GM18870 (cell line): ENCODE data around the gene ASL.
A peak's percentile ranks its signal among the peaks of the same experiment; 100 is the strongest.
"Not testable (repeated sequence)": the region's sequence is repeated elsewhere in the genome, so short reads cannot be mapped to it uniquely, and the experiment has no call there.

Experiments
- ATAC-seq: cut with Tn5 transposase; IDR thresholded peaks from one replicate; pipeline ENCODE4 v1.9.1; 2021; ENCODE audit warnings: moderate library complexity; ENCODE audit not compliant: unreplicated experiment

The ASL gene

DNA sequence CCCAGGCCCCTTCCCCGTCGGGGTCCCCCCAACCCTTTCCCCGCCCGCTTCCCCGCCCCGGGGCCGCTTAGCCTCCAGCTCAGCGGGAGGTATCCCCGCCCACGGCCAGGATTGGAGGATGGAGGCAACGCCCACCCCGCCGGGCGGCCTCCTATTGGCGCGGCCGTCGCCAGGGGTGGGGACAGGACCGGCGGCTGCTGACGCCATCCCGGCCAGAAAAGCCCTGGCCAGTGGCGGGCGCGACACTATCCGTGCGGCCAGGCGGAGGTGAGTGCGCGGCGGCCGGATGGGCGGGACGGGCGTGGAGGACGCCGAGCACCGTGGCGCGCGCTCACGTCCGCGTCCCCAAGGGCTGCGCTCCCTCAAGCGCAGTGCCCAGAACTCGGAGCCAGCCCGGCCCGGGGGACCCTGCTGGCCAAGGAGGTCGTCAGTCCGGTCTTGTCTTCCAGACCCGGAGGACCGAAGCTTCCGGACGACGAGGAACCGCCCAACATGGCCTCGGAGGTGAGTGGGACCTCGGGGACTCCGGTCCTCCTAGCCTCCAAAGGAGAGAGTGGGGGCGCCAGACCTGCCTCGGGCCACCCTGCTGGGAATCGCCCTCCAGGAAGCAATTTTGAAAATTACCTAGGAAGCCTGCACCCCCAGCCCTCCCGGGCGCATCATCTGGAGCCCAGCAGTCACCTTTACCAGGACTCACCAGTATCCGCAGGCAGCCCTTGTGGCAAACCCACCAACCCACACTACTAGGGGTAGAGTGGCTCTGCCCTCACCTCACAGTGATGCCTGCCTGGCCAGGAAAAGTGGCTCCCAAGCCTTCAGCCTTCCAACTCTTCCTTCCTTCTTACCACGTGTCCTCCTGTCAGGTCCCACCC, at the start of gene ASL:
ASL (plus strand) TSS at position 230 of the 872 bp plus-strand sequence; CDS start at position 493, 263 bp downstream.
- ATAC-seq: peak; percentile 80

DNA sequence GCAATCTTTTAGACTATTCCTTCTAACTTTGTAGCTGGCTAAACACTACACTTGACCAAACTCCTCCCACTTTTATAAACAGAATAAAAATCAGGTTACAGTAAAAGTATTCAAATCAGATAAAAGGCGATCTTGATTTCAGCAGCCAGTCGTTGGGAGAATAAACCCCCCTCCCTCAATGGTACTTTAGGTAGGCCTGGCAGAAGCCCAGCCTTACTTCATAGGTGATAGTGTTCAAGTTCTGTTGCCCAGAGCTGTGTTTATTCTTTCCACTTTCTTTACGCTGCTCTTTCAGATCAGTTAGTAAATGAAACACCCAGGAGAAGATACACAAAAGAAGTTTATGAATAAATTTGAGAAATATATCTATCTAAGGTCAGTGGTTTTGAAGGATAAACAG, 47.3 kb upstream of the ASL start:
- not testable (repeated sequence) for ATAC-seq

- no peak for ATAC-seq
Observed at GRCh38 chr7:66033471-66034385, 41.9 kb upstream of the ASL start.

DNA sequence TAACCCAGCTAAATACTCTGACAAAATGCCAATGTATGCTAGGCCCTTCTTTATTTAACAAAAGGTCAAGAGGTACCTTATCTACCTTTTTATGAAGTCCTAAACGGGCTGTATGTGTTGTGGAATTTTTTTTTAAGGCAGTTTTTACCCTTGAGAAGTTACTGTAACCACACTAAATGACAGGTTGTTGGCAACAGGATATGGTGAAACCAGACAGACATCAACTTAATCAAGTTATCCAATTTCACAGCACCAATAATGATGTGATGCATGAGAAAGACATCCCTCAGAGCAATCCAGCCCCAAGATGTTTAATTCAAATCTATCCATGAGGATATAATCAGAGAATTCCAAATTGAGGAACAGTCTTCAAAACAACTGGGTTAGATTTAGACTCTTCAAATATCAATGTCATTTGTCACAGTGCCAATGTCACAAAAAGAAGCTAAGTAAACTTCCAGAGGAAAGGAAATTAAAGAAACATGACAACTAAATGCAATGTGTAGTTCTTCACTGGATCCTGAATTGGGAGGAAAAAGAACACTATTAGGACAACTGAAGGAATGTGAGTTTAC, 41.1 kb upstream of the ASL start:
- ATAC-seq: not testable (repeated sequence)

- ATAC-seq: no peak
Observed at GRCh38 chr7:66036382-66036781, 39.2 kb upstream of the ASL start.

- ATAC-seq: no peak
Observed at GRCh38 chr7:66036788-66037187, 38.8 kb upstream of the ASL start.

- ATAC-seq: no peak
Observed at GRCh38 chr7:66039094-66039670, 36.4 kb upstream of the ASL start.

DNA sequence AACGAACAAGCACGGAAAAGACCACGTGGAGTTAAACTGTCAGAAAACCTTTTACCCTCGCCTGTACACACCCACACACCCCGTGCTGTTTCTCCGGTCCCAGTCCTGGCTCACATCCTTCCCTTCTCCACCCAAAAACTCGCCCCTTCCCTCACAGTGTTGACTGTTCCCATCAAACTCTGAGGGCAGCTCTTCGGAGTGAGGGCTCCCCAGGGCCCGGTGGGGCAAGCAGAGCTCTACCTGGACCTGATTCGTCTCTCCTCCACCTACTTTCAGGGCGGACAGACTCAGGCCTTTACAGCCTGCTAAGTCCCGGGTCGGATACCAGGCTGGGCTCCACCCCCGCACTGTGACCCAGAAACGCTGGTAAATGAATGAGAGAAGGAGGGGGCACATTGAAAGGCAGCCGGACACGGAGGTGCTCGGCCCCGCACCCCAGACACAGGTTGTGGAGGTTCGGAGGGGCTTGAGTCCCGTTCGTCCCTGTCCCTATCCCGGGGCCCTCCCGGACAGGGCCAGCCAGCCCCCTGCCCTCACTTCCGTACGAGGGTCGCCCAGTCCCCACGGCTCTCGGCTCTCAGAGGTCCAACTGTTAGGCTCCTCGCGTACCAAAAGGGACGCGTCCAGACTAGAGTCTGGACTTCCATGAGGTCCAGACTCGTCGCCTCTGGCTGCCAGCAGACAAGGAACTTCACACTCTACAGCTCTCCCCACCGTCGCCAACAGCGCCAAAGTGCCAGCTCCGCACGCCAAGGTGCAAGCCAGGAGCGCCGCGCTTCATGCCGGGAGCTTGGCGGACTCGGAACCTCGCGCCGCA, 31.7 kb upstream of the ASL start:
- ATAC-seq: no peak

DNA sequence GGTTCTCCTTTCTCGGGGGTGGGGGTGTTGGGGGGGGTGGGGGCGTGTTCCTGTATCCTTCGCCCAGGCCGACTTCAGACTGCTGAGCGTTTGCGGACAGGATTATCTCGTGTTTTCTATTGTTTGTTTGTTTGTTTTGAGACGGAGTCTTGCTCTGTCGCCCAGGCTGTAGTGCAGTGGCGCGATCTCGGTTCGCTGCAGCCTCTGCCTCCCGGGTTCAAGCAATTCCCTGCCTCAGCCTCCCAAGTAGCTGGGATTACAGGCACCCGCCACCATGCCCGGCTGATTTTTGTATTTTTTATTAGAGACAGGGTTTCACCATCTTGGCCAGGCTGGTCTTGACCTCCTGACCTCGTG, 31.1 kb upstream of the ASL start:
- ATAC-seq: not testable (repeated sequence)

GRCh38 chr7:66047426-66047825, 28.2 kb upstream of the ASL start:
- no peak for ATAC-seq

DNA sequence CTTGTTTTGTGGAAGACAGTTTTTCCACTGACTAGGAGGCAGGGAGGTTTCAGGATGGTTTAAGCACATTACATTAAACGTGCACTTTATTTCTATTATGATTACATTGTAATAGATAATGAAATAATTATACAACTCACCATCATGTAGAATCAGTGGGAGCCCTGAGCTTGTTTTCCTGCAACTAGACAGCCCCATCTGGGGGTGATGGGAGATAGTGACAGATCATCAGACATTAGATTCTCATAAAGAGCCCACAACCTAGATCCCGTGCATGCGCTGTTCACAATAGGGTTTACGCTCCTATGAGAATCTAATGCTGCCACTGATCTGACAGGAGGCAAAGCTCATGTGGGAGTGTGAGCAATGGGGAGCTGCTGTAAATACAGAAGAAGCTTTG, 25.7 kb upstream of the ASL start:
- ATAC-seq: not testable (repeated sequence)

DNA sequence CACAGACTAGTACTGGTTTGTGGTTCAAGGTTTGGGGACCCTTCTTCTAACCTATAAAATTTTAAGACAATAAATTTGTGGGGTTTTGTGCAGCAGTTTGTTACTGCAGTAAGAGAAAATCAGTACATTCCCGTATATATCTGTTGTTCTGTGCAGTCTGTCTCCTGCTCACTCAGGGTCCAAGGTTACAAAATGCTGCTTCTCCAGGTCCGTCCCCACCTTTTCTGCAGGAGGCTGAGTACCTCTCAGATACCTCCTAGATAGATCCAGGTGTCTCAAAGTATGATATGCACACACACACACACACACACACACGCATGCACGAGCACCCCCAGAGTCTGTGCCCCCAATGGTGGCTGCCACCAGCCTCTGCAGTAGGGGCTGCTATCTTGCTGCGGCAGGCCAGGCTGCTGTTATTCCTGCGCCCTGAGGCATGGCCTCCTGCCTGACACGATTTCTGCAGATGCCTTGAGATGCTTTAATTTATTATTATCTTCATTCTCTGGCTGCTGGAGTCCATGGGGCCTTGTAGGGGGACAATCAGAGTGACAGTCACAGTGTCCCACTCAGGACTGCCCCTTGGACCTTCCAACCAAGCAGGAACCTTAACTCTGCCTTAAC, 25.2 kb upstream of the ASL start:
- ATAC-seq: no peak

GRCh38 chr7:66050990-66051448, 24.6 kb upstream of the ASL start:
- no peak for ATAC-seq

- no peak for ATAC-seq
Observed at GRCh38 chr7:66052447-66052846, 23.2 kb upstream of the ASL start.

DNA sequence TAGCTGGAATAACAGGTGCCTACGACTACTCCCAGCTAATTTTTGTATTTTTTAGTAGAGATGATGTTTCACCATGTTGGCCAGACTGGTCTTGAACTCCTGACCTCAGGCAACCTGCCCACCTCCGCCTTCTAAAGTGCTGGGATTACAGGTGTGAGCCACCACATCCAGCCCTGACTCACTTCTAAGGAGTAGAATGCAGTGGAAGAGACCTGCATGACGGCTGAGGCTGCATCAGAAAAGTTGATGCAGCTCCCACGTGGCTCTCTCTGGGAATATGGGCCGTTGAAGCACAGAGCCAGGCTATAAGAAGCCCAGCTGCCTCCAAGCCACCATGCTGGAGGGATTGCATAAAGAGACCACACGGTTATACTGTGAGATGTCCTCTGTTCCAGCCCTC, 21.6 kb upstream of the ASL start:
- ATAC-seq: no peak

DNA sequence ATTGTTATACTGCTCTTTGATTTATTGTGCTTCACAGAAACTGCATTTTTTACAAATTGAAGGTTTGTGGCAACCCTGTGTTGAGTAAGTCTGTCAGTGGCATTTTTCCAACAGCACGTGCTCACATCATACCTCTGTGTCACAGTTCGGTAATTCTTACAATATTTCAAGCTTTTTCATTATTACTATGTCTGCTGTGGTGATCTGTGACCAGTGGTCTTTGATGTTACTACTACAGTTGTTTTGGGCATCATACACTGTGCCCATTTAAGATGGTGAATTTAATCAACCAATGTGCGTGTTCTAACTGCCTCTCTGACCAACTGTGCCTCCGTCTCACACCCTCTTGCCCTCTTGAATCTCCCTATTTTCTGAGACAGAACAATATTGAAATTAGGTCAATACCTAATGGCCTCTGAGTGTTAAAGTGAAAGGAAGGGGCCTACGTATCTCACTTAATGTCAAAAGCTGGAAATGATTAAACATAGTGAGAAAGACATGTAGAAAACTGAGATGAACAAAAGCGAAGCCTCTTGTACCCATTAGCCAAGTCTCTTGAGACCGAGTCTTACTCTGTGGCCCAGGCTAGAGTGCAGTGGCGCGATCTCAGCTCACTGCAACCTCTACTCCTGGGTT, 20.2 kb upstream of the ASL start:
- peak; percentile 86 for ATAC-seq

DNA sequence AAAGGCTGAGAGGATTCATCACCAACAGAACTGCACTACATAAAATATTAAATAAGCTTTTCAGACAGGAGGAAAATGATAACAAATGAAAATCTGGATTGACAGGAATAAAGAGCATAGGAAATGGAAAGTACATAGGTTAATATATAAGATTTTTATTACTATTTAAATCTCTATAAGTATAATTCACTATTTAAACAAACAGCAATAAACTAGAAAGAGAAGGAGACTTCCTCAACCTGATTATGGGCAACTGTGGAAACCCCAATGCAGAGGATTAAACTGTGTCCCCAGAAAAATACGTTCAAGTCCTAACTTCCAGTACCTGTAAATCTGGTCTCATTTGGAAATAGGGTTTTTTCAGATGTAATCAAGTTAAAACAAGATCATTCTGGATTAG, 14.8 kb upstream of the ASL start:
- ATAC-seq: no peak

DNA sequence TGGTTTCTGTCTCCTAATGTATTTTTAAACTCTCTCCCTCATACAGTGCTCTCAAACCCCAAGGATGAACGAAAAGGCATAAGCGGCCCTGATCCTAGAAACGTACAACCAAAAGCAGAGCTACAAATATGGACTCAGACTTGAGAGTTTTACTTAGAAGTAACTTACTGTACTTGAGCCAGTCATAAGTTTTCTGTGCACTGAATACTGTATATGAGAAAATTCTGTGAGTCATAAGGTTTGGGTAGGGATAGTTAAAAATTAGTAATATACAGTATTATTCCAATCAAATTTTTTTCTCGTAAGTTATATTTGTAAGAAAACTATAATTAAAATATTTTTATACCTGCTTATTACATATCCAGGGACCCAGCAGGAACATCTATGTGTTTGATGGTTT, 5.9 kb upstream of the ASL start:
- ATAC-seq: no peak

- no peak for ATAC-seq
Observed at GRCh38 chr7:66070222-66070621, 5.4 kb upstream of the ASL start.
